ENCODE results near the gene UNKL. TPM values are rescaled to one million over a fixed set of nuclear protein-coding genes. Genes with fewer than 3 reads are reported as not detected.

Gene UNKL
- polyA plus RNA-seq, 3 donors: 16.2 to 30.6 (median 20.0) TPM

GRCh38 chr16:1366712-1367299, 47.7 kb downstream of the UNKL start:
- no peak for DNase-seq (ENCODE audit: extremely low read depth in 1 of 11, low read depth in 9 of 11, low spot score in 4 of 11)

- DNase-seq (ENCODE audit: extremely low read depth in 1 of 11, low read depth in 9 of 11, low spot score in 4 of 11): no peak
Observed at GRCh38 chr16:1366060-1366711, 48.3 kb downstream of the UNKL start.

GRCh38 chr16:1364510-1364909, 50.0 kb downstream of the UNKL start:
- DNase-seq (ENCODE audit: extremely low read depth in 1 of 11, low read depth in 9 of 11, low spot score in 4 of 11): no peak

GRCh38 chr16:1363501-1364041, 50.9 kb downstream of the UNKL start:
- no peak for DNase-seq (ENCODE audit: extremely low read depth in 1 of 11, low read depth in 9 of 11, low spot score in 4 of 11)

GRCh38 chr16:1362807-1363206, 51.7 kb downstream of the UNKL start:
- no peak for DNase-seq (ENCODE audit: extremely low read depth in 1 of 11, low read depth in 9 of 11, low spot score in 4 of 11)

GRCh38 chr16:1361685-1362360, 52.7 kb downstream of the UNKL start:
- DNase-seq (ENCODE audit: extremely low read depth in 1 of 11, low read depth in 9 of 11, low spot score in 4 of 11): no peak

GRCh38 chr16:1357906-1358566, 56.5 kb downstream of the UNKL start:
- no peak for DNase-seq (ENCODE audit: extremely low read depth in 1 of 11, low read depth in 9 of 11, low spot score in 4 of 11)

- no peak for DNase-seq (ENCODE audit: extremely low read depth in 1 of 11, low read depth in 9 of 11, low spot score in 4 of 11)
Observed at GRCh38 chr16:1356061-1356900, 58.2 kb downstream of the UNKL start.

GRCh38 chr16:1355591-1355990, 58.9 kb downstream of the UNKL start:
- no peak for DNase-seq (ENCODE audit: extremely low read depth in 1 of 11, low read depth in 9 of 11, low spot score in 4 of 11)

GRCh38 chr16:1354815-1355540, 59.5 kb downstream of the UNKL start:
- no peak for DNase-seq (ENCODE audit: extremely low read depth in 1 of 11, low read depth in 9 of 11, low spot score in 4 of 11)

- peak; percentile 61 to 81 (median 75) for DNase-seq (ENCODE audit: extremely low read depth in 1 of 11, low read depth in 9 of 11, low spot score in 4 of 11)
Observed at GRCh38 chr16:1351582-1352362, 62.7 kb downstream of the UNKL start, which contains the start of the genes GNPTG and TSR3. TSS of gene GNPTG (plus strand) at chr16:1351931. CDS start at chr16:1351966, 35 bp downstream. TSS of gene TSR3 (minus strand) at chr16:1351878. CDS start at chr16:1351804, 74 bp downstream.

- no peak for DNase-seq (ENCODE audit: extremely low read depth in 1 of 11, low read depth in 9 of 11, low spot score in 4 of 11)
Observed at GRCh38 chr16:1351215-1351581, 63.3 kb downstream of the UNKL start.

- DNase-seq (ENCODE audit: extremely low read depth in 1 of 11, low read depth in 9 of 11, low spot score in 4 of 11): no peak
Observed at GRCh38 chr16:1350691-1351090, 63.8 kb downstream of the UNKL start.

- no peak for DNase-seq (ENCODE audit: extremely low read depth in 1 of 11, low read depth in 9 of 11, low spot score in 4 of 11)
Observed at GRCh38 chr16:1349951-1350350, 64.6 kb downstream of the UNKL start.

GRCh38 chr16:1349351-1349750, 65.2 kb downstream of the UNKL start:
- no peak for DNase-seq (ENCODE audit: extremely low read depth in 1 of 11, low read depth in 9 of 11, low spot score in 4 of 11)

- DNase-seq (ENCODE audit: extremely low read depth in 1 of 11, low read depth in 9 of 11, low spot score in 4 of 11): no peak
Observed at GRCh38 chr16:1348926-1349325, 65.6 kb downstream of the UNKL start.

GRCh38 chr16:1348441-1348840, 66.1 kb downstream of the UNKL start:
- no peak for DNase-seq (ENCODE audit: extremely low read depth in 1 of 11, low read depth in 9 of 11, low spot score in 4 of 11)

All from renal cortex interstitium (tissue), 11 donors.